OCI-LY7 (cell line): ENCODE data around the gene WDR46. TPM values are rescaled to one million over a fixed set of nuclear protein-coding genes. Genes with fewer than 3 reads are reported as not detected.

Experiments
- BruUV-seq: library from RNA; stranded (reverse); fragments of 400-500 nt; replicated peaks from 2 replicates; lab custom pipeline; 2021; lab: Mats Ljungman, UMichigan
- CTCF ChIA-PET: fragments of 300-600 bp; sonication (Branson Sonifier 250); formaldehyde crosslinking; loops from one replicate; lab custom pipeline; 2022; ENCODE audit warnings: antibody characterized with exemption; ENCODE audit not compliant: unreplicated experiment; lab: Charles Lee
- POLR2A ChIA-PET: fragments of 300-600 bp; sonication (Branson Sonifier 250); formaldehyde crosslinking; loops from one replicate; lab custom pipeline; 2022; ENCODE audit warnings: antibody characterized with exemption; lab: Charles Lee
- DNase-seq: peaks from one replicate; pipeline ENCODE4 v3.0.0-alpha.2; 2015; ENCODE audit warnings: low spot score
- H2AFZ ChIP-seq: fragments of 200-600 bp; sonication (generic), shearing (Covaris generic); 2 replicates; pipeline ENCODE4 v1.6.1; 2014; ENCODE audit warnings: mild to moderate bottlenecking, antibody characterized with exemption, low read length, moderate library complexity
- H3K27ac ChIP-seq: fragments of 200-600 bp; sonication (generic); 2 replicates; pipeline ENCODE4 v1.5.1; 2014; ENCODE audit warnings: mixed run types, low read depth, mild to moderate bottlenecking, moderate library complexity, low read length, inconsistent platforms; ENCODE audit not compliant: poor library complexity, severe bottlenecking
- H3K36me3 ChIP-seq: fragments of 200-600 bp; sonication (generic); 2 replicates; pipeline ENCODE4 v1.6.1; 2014; ENCODE audit warnings: mild to moderate bottlenecking, antibody characterized with exemption, low read length, moderate library complexity, mixed read lengths; ENCODE audit not compliant: insufficient read depth
- H3K4me1 ChIP-seq: fragments of 200-600 bp; sonication (generic); 2 replicates; pipeline ENCODE4 v1.5.1; 2014; ENCODE audit warnings: mild to moderate bottlenecking, low read length; ENCODE audit not compliant: insufficient read depth, poor library complexity, severe bottlenecking
- H3K4me2 ChIP-seq: fragments of 200-600 bp; sonication (generic); 2 replicates; pipeline ENCODE4 v1.6.1; 2014; ENCODE audit warnings: mild to moderate bottlenecking, low read length
- H3K4me3 ChIP-seq: fragments of 200-600 bp; sonication (generic); 2 replicates; pipeline ENCODE4 v1.5.1; 2014; ENCODE audit warnings: mild to moderate bottlenecking, low read depth, low read length; ENCODE audit not compliant: poor library complexity, severe bottlenecking
- H3K79me2 ChIP-seq: fragments of 200-600 bp; sonication (generic); 2 replicates; pipeline ENCODE4 v1.6.1; 2016; ENCODE audit warnings: low read depth, mild to moderate bottlenecking, low read length, moderate library complexity, mixed read lengths; ENCODE audit not compliant: insufficient read depth
- H3K9me2 ChIP-seq: fragments of 200-600 bp; sonication (generic); 2 replicates; pipeline ENCODE4 v1.6.1; 2016; ENCODE audit warnings: mild to moderate bottlenecking, low read length, mixed read lengths; ENCODE audit not compliant: insufficient read depth
- H3K9me3 ChIP-seq: fragments of 200-600 bp; sonication (generic); 2 replicates; pipeline ENCODE4 v1.6.1; 2014; ENCODE audit warnings: mild to moderate bottlenecking, mixed run types, low read length, mixed read lengths
- H4K20me1 ChIP-seq: fragments of 200-600 bp; sonication (generic); 2 replicates; pipeline ENCODE4 v1.6.1; 2014; ENCODE audit warnings: mild to moderate bottlenecking, antibody characterized with exemption, low read length, moderate library complexity, mixed read lengths; ENCODE audit not compliant: insufficient read depth
- EZH2phosphoT487 ChIP-seq: fragments of 200-600 bp; sonication (generic); IDR thresholded peaks from 2 replicates; pipeline ENCODE4 v1.6.1; 2018; ENCODE audit warnings: low read depth, borderline replicate concordance, mild to moderate bottlenecking, mixed run types, antibody characterized with exemption, low read length, moderate library complexity, mixed read lengths
- intact Hi-C: fragments of 100-400 bp; cut with micrococcal nuclease; formaldehyde crosslinking; loops from one replicate; pipeline ENCODE4 v1.10.0; 2022; ENCODE audit not compliant: unreplicated experiment
- total RNA-seq, 2 experiments: library from RNA; depleted of rRNA in 1 of 2; stranded (reverse); fragments of >200 nt in 1 of 2; shearing (Covaris generic) in 1 of 2; gene quantifications; 2 replicates each; pipeline ENCODE4 v1.2.3, GENCODE V29; 2014 to 2022
- TF ChIP-seq, protein P1 (sequence below): fragments of 200-600 bp; sonication (generic); conservative IDR thresholded peaks from 2 replicates; pipeline ENCODE4 v1.5.1; 2014; ENCODE audit warnings: mild to moderate bottlenecking, antibody characterized with exemption, low read length, moderate library complexity, mixed read lengths

WDR46 gene
- total RNA-seq, 2 experiments from 2014 or later, result 83.3 to 129 TPM

DNA sequence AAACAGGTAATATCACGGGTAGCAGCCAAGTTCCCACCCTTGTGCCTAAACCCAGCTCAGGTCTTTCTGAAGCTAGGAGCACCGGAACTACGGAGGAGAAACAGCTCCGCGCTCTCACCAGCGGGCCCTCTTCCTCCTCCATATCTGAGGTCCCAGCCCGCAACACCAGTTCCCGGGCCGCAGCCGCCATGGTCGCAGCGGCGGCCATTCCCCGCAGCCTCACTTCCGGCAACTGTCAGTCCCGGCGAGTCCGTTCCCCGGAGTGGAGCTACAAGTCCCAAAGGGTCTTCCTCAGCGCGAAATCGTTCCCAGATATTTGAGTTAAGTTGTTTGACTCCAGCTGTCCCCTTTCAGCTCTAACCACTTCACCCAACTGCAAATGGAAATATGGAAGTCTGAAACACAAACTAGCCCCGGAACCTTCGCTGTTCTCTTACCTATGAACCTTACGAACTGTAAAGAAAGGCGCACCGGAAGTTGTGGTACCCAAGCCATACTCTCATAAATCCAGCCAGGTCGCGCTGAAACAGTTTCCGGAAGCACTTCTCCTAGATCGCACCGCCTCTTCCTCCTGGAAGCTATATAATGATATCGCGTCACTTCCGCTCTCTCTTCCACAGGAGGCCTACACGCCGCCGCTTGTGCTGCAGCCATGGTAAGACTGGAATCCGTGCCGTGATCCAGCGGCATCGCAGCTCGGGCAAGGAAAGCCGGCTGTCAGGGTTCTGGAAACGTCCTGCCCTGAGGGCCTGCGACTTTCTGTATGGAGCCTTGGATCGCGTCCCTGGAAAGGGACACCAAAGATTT is 17.4 kb downstream of the WDR46 start, which contains the start of the genes RPS18 and VPS52:
Gene RPS18 (plus strand): TSS at position 608 of the 807 bp plus-strand sequence. CDS start 45 bp downstream, at position 653.
Gene VPS52 (minus strand): TSS at position 409 of the 807 bp plus-strand sequence. CDS start 201 bp downstream, at position 208.
- Histone ChIP-seq H4K20me1 (peaks cover 31% of the 10 kb centered on the region), H3K4me2 (peak within 1 kb of the TSS; percentile 93), H3K36me3 (peaks cover 78% of the 10 kb centered on the region), H3K27ac (peak within 1 kb of the TSS; percentile 93), H3K4me1 (peaks cover 43% of the 10 kb centered on the region), H3K9me2 (no peaks in the 10 kb centered on the region), H2AFZ (peak within 1 kb of the TSS; percentile 88), H3K9me3 (no peaks in the 10 kb centered on the region), H3K79me2 (peaks cover 55% of the 10 kb centered on the region), H3K4me3 (peak within 1 kb of the TSS; percentile 97)
- DNase-seq, result peak; percentile 99
- CTCF ChIA-PET, result interaction anchor here (0.6 kb wide), 2 partner anchors 25 kb away, joined by 3 to 4 read pairs; no protein-coding TSS in a partner anchor
- BruUV-seq, result TSS peak; percentile 91
- POLR2A ChIA-PET, result interaction anchor here (0.5 to 2.5 kb wide), 19 partner anchors 9 to 1046 kb away, joined by 3 to 19 read pairs (median 4); partner anchors contain the start of genes PFDN6, RGL2, UQCC2 and WDR46
- no peak for TF ChIP-seq EZH2phosphoT487
- TF ChIP-seq, protein P1, sequence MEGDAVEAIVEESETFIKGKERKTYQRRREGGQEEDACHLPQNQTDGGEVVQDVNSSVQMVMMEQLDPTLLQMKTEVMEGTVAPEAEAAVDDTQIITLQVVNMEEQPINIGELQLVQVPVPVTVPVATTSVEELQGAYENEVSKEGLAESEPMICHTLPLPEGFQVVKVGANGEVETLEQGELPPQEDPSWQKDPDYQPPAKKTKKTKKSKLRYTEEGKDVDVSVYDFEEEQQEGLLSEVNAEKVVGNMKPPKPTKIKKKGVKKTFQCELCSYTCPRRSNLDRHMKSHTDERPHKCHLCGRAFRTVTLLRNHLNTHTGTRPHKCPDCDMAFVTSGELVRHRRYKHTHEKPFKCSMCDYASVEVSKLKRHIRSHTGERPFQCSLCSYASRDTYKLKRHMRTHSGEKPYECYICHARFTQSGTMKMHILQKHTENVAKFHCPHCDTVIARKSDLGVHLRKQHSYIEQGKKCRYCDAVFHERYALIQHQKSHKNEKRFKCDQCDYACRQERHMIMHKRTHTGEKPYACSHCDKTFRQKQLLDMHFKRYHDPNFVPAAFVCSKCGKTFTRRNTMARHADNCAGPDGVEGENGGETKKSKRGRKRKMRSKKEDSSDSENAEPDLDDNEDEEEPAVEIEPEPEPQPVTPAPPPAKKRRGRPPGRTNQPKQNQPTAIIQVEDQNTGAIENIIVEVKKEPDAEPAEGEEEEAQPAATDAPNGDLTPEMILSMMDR, result no peak; the same call in 1 of the 2 replicates
- intact Hi-C loops, result loop anchor here (1.0 to 2.0 kb wide), 2 partner anchors 22 to 71 kb away; partner anchors contain the start of genes RXRB and SLC39A7

DNA sequence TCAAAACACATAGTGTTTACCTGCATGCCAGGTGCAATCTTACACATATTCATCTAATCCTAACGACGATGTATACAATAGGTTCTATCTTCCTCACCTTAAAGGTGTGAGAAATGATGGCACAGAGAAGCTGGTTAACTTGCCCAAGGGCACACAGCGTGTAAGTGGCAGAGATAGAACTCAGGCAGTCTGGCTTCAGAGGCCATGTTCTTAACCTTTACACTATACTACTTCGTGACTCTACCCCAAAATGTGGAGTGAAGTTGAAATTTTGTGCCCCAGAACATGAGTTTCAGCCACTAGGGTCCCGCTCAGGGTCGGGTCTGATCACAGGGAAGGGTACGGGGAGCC is 17.9 kb downstream of the WDR46 start:
- H3K9me2 ChIP-seq, result no peaks in the 10 kb centered on the region
- H3K4me3 ChIP-seq, result peak overlapping the region; percentile 97
- DNase-seq, result no peak
- no TSS peak for BruUV-seq
- peak overlapping the region; percentile 93 for H3K4me2 ChIP-seq
- H3K9me3 ChIP-seq, result no peaks in the 10 kb centered on the region
- ChIA-PET CTCF (interaction anchor here (0.6 kb wide), 2 partner anchors 25 to 26 kb away, joined by 3 to 4 read pairs; no protein-coding TSS in a partner anchor), POLR2A (interaction anchor here (0.9 to 2.5 kb wide), 15 partner anchors 8 to 440 kb away, joined by 3 to 19 read pairs (median 5); partner anchors contain the start of genes PFDN6, RGL2, UQCC2 and WDR46)
- H3K4me1 ChIP-seq, result peaks cover 37% of the 10 kb centered on the region
- H4K20me1 ChIP-seq, result peaks cover 31% of the 10 kb centered on the region
- H2AFZ ChIP-seq, result peak overlapping the region; percentile 88
- H3K27ac ChIP-seq, result peak overlapping the region; percentile 93
- peaks cover 78% of the 10 kb centered on the region for H3K36me3 ChIP-seq
- peaks cover 55% of the 10 kb centered on the region for H3K79me2 ChIP-seq
- no peak for TF ChIP-seq EZH2phosphoT487
- TF ChIP-seq, protein P1, result peak; percentile 20; the same call in 1 of the 2 replicates
- intact Hi-C loops, result loop anchor here (1.0 kb wide), 1 partner anchor 22 kb away; no protein-coding TSS in a partner anchor
